HUES48 (cell line): ENCODE measurements around the gene TMEM272.

Experiments used
- H3K27ac ChIP-seq: one replicate; pipeline ENCODE4 v1.7.0; 2013; ENCODE audit warnings: low read depth, low read length, inconsistent platforms
- H3K27me3 ChIP-seq: 2 replicates; pipeline ENCODE4 v1.6.1; 2013; ENCODE audit warnings: mild to moderate bottlenecking, low read length; ENCODE audit not compliant: control insufficient read depth, insufficient read depth
- H3K36me3 ChIP-seq: 2 replicates; pipeline ENCODE4 v1.6.1; 2013; ENCODE audit warnings: low read length; ENCODE audit not compliant: control insufficient read depth, insufficient read depth
- H3K4me1 ChIP-seq: 2 replicates; pipeline ENCODE4 v1.6.1; 2013; ENCODE audit warnings: mild to moderate bottlenecking, low read length; ENCODE audit not compliant: control insufficient read depth, insufficient read depth
- H3K4me3 ChIP-seq: 2 replicates; pipeline ENCODE4 v1.5.1; 2013; ENCODE audit warnings: mild to moderate bottlenecking, low read depth, low read length
- H3K9ac ChIP-seq: 2 replicates; pipeline ENCODE4 v1.6.1; 2013; ENCODE audit warnings: mild to moderate bottlenecking, low read depth, low read length, moderate library complexity
- H3K9me3 ChIP-seq: 2 replicates; pipeline ENCODE4 v1.6.1; 2013; ENCODE audit warnings: low read length; ENCODE audit not compliant: control insufficient read depth, insufficient read depth

Gene TMEM272

DNA sequence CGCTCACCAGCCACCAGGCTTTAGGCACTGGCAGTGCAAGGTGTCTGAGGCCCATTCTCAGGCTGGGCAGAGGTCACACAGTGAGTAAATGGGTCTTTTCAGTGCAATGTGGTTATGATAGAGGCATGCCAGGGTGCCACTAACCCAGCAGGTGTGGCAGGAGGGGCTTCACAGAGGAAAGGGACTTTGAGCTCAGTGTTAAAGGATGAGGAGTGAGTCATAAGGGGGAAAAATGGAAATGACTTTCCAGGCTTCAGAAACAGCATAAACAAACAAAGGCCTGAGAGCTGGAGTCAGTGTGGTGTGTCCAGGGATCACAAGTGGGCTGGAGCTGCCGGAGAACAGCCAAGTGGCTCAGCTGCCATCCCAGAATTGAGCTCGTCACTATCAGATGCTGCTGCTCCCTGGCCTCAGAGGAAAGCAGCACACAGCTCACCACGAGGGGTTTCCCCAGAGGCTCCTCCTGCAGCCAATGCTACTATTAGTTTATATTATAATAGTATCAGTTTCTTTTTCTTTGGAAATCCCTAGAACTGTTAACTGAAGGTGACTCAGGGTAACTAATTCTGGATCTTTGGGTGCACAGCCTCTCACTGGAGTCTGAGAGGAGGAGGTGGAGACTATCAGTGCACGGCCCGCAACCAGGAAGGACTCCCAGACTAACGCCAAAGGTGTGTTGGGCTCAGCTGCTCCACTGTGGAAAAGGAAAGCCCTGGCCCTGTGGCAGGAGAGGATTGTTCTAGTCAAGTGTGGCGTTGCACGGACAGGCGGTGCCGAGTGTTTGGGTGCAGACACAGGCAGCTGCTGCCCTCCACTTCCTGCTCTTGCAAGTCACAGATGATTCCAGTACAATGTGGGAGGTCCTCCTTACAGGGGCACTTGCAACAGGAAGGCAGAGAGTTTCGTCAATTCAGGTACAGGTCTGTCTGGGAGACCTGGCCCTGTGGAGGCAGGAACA, 80.5 kb downstream of the TMEM272 start:
- Histone ChIP-seq H3K36me3 (peaks cover 34% of the 10 kb centered on the region), H3K4me3 (no peak overlapping the region), H3K4me1 (peaks cover 13% of the 10 kb centered on the region), H3K9ac (no peak overlapping the region), H3K9me3 (no peaks in the 10 kb centered on the region), H3K27ac (no peak overlapping the region), H3K27me3 (no peaks in the 10 kb centered on the region)

DNA sequence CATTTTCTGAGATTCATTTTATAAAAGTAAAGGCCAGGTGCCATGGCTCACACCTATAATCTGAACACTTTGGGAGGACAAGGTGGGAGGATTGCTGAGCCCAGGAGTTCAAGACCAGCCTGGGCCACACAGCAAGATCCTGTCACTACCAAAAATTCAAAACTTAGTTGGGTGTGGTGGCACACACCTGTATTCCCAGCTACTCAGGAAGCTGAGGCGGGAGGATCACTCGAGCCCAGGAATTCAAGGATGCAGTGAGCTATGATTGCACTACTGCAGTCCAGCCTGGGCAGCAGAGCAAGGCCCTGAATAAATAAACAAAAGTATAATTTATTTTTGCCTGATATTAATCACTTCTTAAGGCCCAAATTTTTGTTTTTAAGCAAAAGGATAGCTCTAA, 81.5 kb downstream of the TMEM272 start:
- H3K36me3 ChIP-seq = peaks cover 41% of the 10 kb centered on the region
- no peak overlapping the region for H3K27ac ChIP-seq
- no peaks in the 10 kb centered on the region for H3K27me3 ChIP-seq
- no peak overlapping the region for H3K9ac ChIP-seq
- H3K4me3 ChIP-seq = no peak overlapping the region
- no peaks in the 10 kb centered on the region for H3K9me3 ChIP-seq
- peaks cover 6% of the 10 kb centered on the region for H3K4me1 ChIP-seq
